ENCODE measurements around the gene ADGRB3. TPM values are rescaled to one million over a fixed set of nuclear protein-coding genes. Genes with fewer than 3 reads are reported as not detected.
A peak's percentile ranks its signal among the peaks of the same experiment; 100 is the strongest.

The ADGRB3 gene
- total and polyA plus RNA-seq, 2 donors from 2014 or later: 0.26 to 2.2 TPM

DNA sequence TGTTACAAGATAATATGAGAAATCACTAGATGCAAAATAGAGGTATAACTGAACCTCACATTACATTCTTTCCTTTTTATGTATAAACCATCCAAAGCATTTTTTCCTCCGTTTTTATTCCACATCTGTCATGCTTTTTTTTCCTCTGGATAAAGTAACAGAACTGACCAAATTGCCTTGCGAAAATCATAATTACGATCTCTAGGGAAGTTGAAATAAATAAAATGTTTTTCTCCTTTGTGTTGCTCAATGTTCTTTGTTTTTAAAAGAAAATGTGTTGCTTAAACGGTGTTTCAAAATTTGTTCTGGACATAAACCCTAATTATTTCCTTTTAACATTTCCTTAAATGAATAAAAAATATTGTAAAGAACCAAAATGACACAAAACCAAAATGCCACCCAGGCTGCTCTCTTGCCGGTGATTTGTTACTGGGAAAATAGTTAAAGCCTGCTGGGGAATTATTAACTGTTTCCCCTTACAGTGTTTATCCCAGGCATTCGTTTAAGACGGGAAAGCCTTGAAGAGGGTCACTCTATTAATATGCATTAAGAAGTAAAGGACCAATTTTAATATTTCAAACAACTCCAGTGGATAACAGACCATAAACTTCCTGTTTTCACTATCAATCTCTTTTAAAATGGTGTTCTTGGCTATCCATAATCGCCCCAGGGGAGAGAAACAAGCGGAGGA lies 1.7 kb upstream of the ADGRB3 start:
- H3K27me3 ChIP-seq (ENCODE audit: control insufficient read depth, insufficient read depth, low read length): peaks cover 8% of the 10 kb centered on the region
- H3K27ac ChIP-seq (ENCODE audit: low read depth in 2 of 2, low read length in 2 of 2): no peak overlapping the region
- FAIRE-seq (no peak), DNase-seq (peak in 2 of 5 donors; percentile 17 to 46)
- H3K9me3 ChIP-seq (ENCODE audit: control insufficient read depth in 2 of 3, insufficient read depth in 1 of 3, low read length in 3 of 3): no peaks in the 10 kb centered on the region
- TF ChIP-seq, protein P1, sequence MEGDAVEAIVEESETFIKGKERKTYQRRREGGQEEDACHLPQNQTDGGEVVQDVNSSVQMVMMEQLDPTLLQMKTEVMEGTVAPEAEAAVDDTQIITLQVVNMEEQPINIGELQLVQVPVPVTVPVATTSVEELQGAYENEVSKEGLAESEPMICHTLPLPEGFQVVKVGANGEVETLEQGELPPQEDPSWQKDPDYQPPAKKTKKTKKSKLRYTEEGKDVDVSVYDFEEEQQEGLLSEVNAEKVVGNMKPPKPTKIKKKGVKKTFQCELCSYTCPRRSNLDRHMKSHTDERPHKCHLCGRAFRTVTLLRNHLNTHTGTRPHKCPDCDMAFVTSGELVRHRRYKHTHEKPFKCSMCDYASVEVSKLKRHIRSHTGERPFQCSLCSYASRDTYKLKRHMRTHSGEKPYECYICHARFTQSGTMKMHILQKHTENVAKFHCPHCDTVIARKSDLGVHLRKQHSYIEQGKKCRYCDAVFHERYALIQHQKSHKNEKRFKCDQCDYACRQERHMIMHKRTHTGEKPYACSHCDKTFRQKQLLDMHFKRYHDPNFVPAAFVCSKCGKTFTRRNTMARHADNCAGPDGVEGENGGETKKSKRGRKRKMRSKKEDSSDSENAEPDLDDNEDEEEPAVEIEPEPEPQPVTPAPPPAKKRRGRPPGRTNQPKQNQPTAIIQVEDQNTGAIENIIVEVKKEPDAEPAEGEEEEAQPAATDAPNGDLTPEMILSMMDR (IDR thresholded peaks at IDR 0.05; ENCODE audit: borderline replicate concordance, extremely low read depth, insufficient read depth): no peak
- H3K9ac ChIP-seq (ENCODE audit: low read length in 3 of 3): no peak overlapping the region
- H3K4me1 ChIP-seq (ENCODE audit: control insufficient read depth in 2 of 3, insufficient read depth in 2 of 3, low read depth in 1 of 3, low read length in 3 of 3): peaks cover 0 to 5% (median 2%) of the 10 kb centered on the region in 3 donors
- no peaks in the 10 kb centered on the region for H3K36me3 ChIP-seq (ENCODE audit: control insufficient read depth in 2 of 3, insufficient read depth in 3 of 3, low read length in 3 of 3)
- intact Hi-C loops (cut with DNase I): no loop called here
- H3K4me3 ChIP-seq (ENCODE audit: low read length in 3 of 3): peak overlapping the region in 2 of 3 donors; percentile 81 to 85

DNA sequence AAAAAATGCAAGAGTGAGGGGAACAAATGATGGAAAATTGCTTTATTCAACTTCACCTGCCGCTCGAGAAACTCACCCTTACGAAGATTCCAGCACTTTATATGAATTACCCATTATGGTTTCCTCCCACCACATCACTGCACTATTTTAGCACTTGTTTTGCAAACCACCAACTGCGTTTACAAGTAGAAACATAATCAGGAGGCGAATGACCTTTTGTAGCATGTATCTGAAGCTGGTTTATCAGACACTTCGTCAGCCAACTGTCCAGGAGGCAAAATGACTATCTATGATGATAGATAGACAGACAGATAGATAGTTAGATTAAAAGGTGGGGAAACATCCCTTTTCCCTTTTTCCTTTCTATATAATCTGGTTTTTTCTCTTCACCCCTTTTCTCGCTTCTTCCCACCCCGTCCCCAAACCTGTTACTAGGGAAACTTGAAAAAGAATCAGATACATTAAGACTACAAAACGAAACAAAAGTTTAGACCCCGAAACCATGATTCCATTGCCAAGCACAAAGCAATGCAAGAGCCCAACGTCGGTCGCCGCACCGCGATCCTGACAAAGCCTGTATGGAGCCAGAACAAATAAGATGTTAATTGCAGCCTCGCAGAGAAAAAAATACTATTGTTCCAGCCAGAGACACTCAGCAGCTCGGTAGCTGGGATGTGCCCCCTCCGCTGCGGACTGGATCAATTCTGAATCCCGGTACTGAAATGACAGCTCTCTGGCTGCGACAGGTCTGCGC lies 933 bp upstream of the ADGRB3 start:
- FAIRE-seq: no peak
- Histone ChIP-seq H3K4me1 (ENCODE audit: control insufficient read depth in 2 of 3, insufficient read depth in 2 of 3, low read depth in 1 of 3, low read length in 3 of 3) (peaks cover 0 to 5% (median 2%) of the 10 kb centered on the region in 3 donors), H3K9ac (ENCODE audit: low read length in 3 of 3) (peak overlapping the region in 2 of 3 donors; percentile 71 to 75), H3K9me3 (ENCODE audit: control insufficient read depth in 2 of 3, insufficient read depth in 1 of 3, low read length in 3 of 3) (no peaks in the 10 kb centered on the region), H3K27me3 (ENCODE audit: control insufficient read depth, insufficient read depth, low read length) (peaks cover 8% of the 10 kb centered on the region), H3K36me3 (ENCODE audit: control insufficient read depth in 2 of 3, insufficient read depth in 3 of 3, low read length in 3 of 3) (no peaks in the 10 kb centered on the region), H3K27ac (ENCODE audit: low read depth in 2 of 2, low read length in 2 of 2) (peak overlapping the region in 1 of 2 donors; percentile 5), H3K4me3 (ENCODE audit: low read length in 3 of 3) (peak overlapping the region; percentile 81 to 85 (median 83))
- DNase-seq: no peak
- intact Hi-C loops (cut with DNase I): no loop called here
- TF ChIP-seq, protein P1 (IDR thresholded peaks at IDR 0.05; ENCODE audit: borderline replicate concordance, extremely low read depth, insufficient read depth): no peak

DNA sequence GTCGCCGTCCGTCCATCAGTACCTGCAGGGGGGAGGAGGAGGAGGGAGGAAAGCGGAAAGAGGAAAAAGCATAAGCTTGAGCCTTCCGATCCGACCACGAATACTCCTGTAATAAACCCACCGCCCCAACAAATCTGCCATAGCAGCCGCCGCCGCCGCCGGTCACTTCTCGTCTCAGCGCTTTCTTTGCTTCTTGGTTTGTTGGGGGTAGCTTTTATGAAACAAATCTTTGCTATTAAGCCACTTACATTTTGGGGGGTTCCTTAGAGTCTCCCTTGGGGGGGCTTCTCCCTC lies 277 bp downstream of the ADGRB3 start:
- intact Hi-C loops (cut with DNase I): no loop called here
- peaks cover 8% of the 10 kb centered on the region for H3K27me3 ChIP-seq (ENCODE audit: control insufficient read depth, insufficient read depth, low read length)
- H3K36me3 ChIP-seq (ENCODE audit: control insufficient read depth in 2 of 3, insufficient read depth in 3 of 3, low read length in 3 of 3): no peaks in the 10 kb centered on the region
- no peak overlapping the region for H3K27ac ChIP-seq (ENCODE audit: low read depth in 2 of 2, low read length in 2 of 2)
- no peak for DNase-seq
- H3K4me3 ChIP-seq (ENCODE audit: low read length in 3 of 3): peak overlapping the region; percentile 75 to 77 (median 76)
- peaks cover 0 to 6% (median 2%) of the 10 kb centered on the region in 3 donors for H3K4me1 ChIP-seq (ENCODE audit: control insufficient read depth in 2 of 3, insufficient read depth in 2 of 3, low read depth in 1 of 3, low read length in 3 of 3)
- TF ChIP-seq, protein P1 (IDR thresholded peaks at IDR 0.05; ENCODE audit: borderline replicate concordance, extremely low read depth, insufficient read depth): no peak
- H3K9me3 ChIP-seq (ENCODE audit: control insufficient read depth in 2 of 3, insufficient read depth in 1 of 3, low read length in 3 of 3): no peaks in the 10 kb centered on the region
- H3K9ac ChIP-seq (ENCODE audit: low read length in 3 of 3): peak overlapping the region; percentile 48 to 69 (median 51)
- no peak for FAIRE-seq

Data from kidney (tissue), 14 donors.